ENCODE measurements around the gene PARD3. TPM values are rescaled to one million over a fixed set of nuclear protein-coding genes. Genes with fewer than 3 reads are reported as not detected.
A peak's percentile ranks its signal among the peaks of the same experiment; 100 is the strongest.

PARD3 gene
- total and polyA plus RNA-seq, 7 experiments from 2014 or later: 0.19 to 1.2 (median 0.43) TPM

- Histone ChIP-seq H3K27ac (ENCODE audit: low read depth, low read length) (no peak overlapping the region), H3K36me3 (ENCODE audit: control insufficient read depth in 2 of 3, insufficient read depth in 3 of 3, low read length in 3 of 3) (no peaks in the 10 kb centered on the region), H3K4me3 (ENCODE audit: low read length) (no peak overlapping the region), H3K9me3 (ENCODE audit: control insufficient read depth in 2 of 3, low read length in 3 of 3) (no peaks in the 10 kb centered on the region), H3K27me3 (ENCODE audit: control insufficient read depth in 2 of 2, insufficient read depth in 2 of 2, low read length in 2 of 2) (no peaks in the 10 kb centered on the region), H3K4me1 (ENCODE audit: control insufficient read depth in 2 of 2, insufficient read depth in 2 of 2, low read length in 2 of 2) (no peaks in the 10 kb centered on the region)
- ATAC-seq (no peak), DNase-seq (no peak)
- Mint-ChIP-seq H3K27me3 (peaks cover 0 to 4% (median 0%) of the 10 kb centered on the region in 5 donors), H3K4me1 (peaks cover 0 to 10% (median 7%) of the 10 kb centered on the region in 7 donors), H3K36me3 (peaks cover 0 to under 1% (median 0%) of the 10 kb centered on the region in 5 donors), H3K9me3 (peaks cover 0 to 4% (median 0%) of the 10 kb centered on the region in 11 donors), H3K4me3 (no peak overlapping the region), H3K27ac (no peak overlapping the region)
- ChIA-PET CTCF (no interaction called here), POLR2A (no interaction called here)
- intact Hi-C loops (cut with micrococcal nuclease): no loop called here
Observed at GRCh38 chr10:34343764-34344163, 471.3 kb downstream of the PARD3 start.

GRCh38 chr10:34341473-34341872 lies 473.6 kb downstream of the PARD3 start:
- no peaks in the 10 kb centered on the region for H3K27me3 ChIP-seq (ENCODE audit: control insufficient read depth in 2 of 2, insufficient read depth in 2 of 2, low read length in 2 of 2)
- no peak overlapping the region for H3K27ac Mint-ChIP-seq
- POLR2A ChIA-PET: no interaction called here
- peaks cover 0 to 4% (median 0%) of the 10 kb centered on the region in 5 donors for H3K27me3 Mint-ChIP-seq
- H3K4me3 ChIP-seq (ENCODE audit: low read length): no peak overlapping the region
- H3K4me1 ChIP-seq (ENCODE audit: control insufficient read depth in 2 of 2, insufficient read depth in 2 of 2, low read length in 2 of 2): no peaks in the 10 kb centered on the region
- H3K36me3 Mint-ChIP-seq: no peaks in the 10 kb centered on the region
- no peaks in the 10 kb centered on the region for H3K9me3 Mint-ChIP-seq
- intact Hi-C loops (cut with micrococcal nuclease): no loop called here
- DNase-seq (no peak), ATAC-seq (no peak)
- no peak overlapping the region for H3K4me3 Mint-ChIP-seq
- no peaks in the 10 kb centered on the region for H3K9me3 ChIP-seq (ENCODE audit: control insufficient read depth in 2 of 3, low read length in 3 of 3)
- no peaks in the 10 kb centered on the region for H3K36me3 ChIP-seq (ENCODE audit: control insufficient read depth in 2 of 3, insufficient read depth in 3 of 3, low read length in 3 of 3)
- no peak overlapping the region for H3K27ac ChIP-seq (ENCODE audit: low read depth, low read length)
- CTCF ChIA-PET: no interaction called here
- H3K4me1 Mint-ChIP-seq: peaks cover 0 to 10% (median 7%) of the 10 kb centered on the region in 7 donors

GRCh38 chr10:34340934-34341333 lies 474.2 kb downstream of the PARD3 start:
- no peaks in the 10 kb centered on the region for H3K9me3 ChIP-seq (ENCODE audit: control insufficient read depth in 2 of 3, low read length in 3 of 3)
- ATAC-seq: no peak
- CTCF ChIA-PET: no interaction called here

GRCh38 chr10:34339816-34340553 lies 475.1 kb downstream of the PARD3 start:
- Mint-ChIP-seq H3K9me3 (no peaks in the 10 kb centered on the region), H3K36me3 (no peaks in the 10 kb centered on the region), H3K4me1 (peaks cover 0 to 10% (median 7%) of the 10 kb centered on the region in 7 donors), H3K27me3 (peaks cover 0 to 4% (median 0%) of the 10 kb centered on the region in 5 donors), H3K4me3 (no peak overlapping the region), H3K27ac (no peak overlapping the region)
- Histone ChIP-seq H3K36me3 (ENCODE audit: control insufficient read depth in 2 of 3, insufficient read depth in 3 of 3, low read length in 3 of 3) (no peaks in the 10 kb centered on the region), H3K4me3 (ENCODE audit: low read length) (no peak overlapping the region), H3K27me3 (ENCODE audit: control insufficient read depth in 2 of 2, insufficient read depth in 2 of 2, low read length in 2 of 2) (no peaks in the 10 kb centered on the region), H3K9me3 (ENCODE audit: control insufficient read depth in 2 of 3, low read length in 3 of 3) (no peaks in the 10 kb centered on the region), H3K27ac (ENCODE audit: low read depth, low read length) (no peak overlapping the region), H3K4me1 (ENCODE audit: control insufficient read depth in 2 of 2, insufficient read depth in 2 of 2, low read length in 2 of 2) (no peaks in the 10 kb centered on the region)
- DNase-seq (no peak), ATAC-seq (no peak)
- ChIA-PET CTCF (no interaction called here), POLR2A (no interaction called here)
- intact Hi-C loops (cut with micrococcal nuclease): no loop called here

More at GRCh38 chr10:34340934-34341333, 474.2 kb downstream of the PARD3 start:
- Histone ChIP-seq H3K4me1 (ENCODE audit: control insufficient read depth in 2 of 2, insufficient read depth in 2 of 2, low read length in 2 of 2) (no peaks in the 10 kb centered on the region), H3K27ac (ENCODE audit: low read depth, low read length) (no peak overlapping the region), H3K27me3 (ENCODE audit: control insufficient read depth in 2 of 2, insufficient read depth in 2 of 2, low read length in 2 of 2) (no peaks in the 10 kb centered on the region), H3K36me3 (ENCODE audit: control insufficient read depth in 2 of 3, insufficient read depth in 3 of 3, low read length in 3 of 3) (no peaks in the 10 kb centered on the region), H3K4me3 (ENCODE audit: low read length) (no peak overlapping the region)
- Mint-ChIP-seq H3K4me1 (peaks cover 0 to 10% (median 7%) of the 10 kb centered on the region in 7 donors), H3K36me3 (no peaks in the 10 kb centered on the region), H3K27ac (no peak overlapping the region), H3K27me3 (peaks cover 0 to 4% (median 0%) of the 10 kb centered on the region in 5 donors), H3K4me3 (peak overlapping the region in 1 of 10 donors; percentile 45), H3K9me3 (no peaks in the 10 kb centered on the region)
- intact Hi-C loops (cut with micrococcal nuclease): no loop called here
- no peak for DNase-seq
- POLR2A ChIA-PET: no interaction called here

- no peak for ATAC-seq
- Histone ChIP-seq H3K4me1 (ENCODE audit: control insufficient read depth in 2 of 2, insufficient read depth in 2 of 2, low read length in 2 of 2) (no peaks in the 10 kb centered on the region), H3K27me3 (ENCODE audit: control insufficient read depth in 2 of 2, insufficient read depth in 2 of 2, low read length in 2 of 2) (no peaks in the 10 kb centered on the region), H3K4me3 (ENCODE audit: low read length) (no peak overlapping the region), H3K36me3 (ENCODE audit: control insufficient read depth in 2 of 3, insufficient read depth in 3 of 3, low read length in 3 of 3) (no peaks in the 10 kb centered on the region), H3K9me3 (ENCODE audit: control insufficient read depth in 2 of 3, low read length in 3 of 3) (no peaks in the 10 kb centered on the region), H3K27ac (ENCODE audit: low read depth, low read length) (no peak overlapping the region)
- no peaks in the 10 kb centered on the region for H3K9me3 Mint-ChIP-seq
- no peak for DNase-seq
- H3K27me3 Mint-ChIP-seq: peaks cover 0 to 4% (median 0%) of the 10 kb centered on the region in 5 donors
- H3K36me3 Mint-ChIP-seq: no peaks in the 10 kb centered on the region
- no peak overlapping the region for H3K27ac Mint-ChIP-seq
- POLR2A ChIA-PET: no interaction called here
- peaks cover 0 to 10% (median 7%) of the 10 kb centered on the region in 7 donors for H3K4me1 Mint-ChIP-seq
- intact Hi-C loops (cut with micrococcal nuclease): no loop called here
- H3K4me3 Mint-ChIP-seq: no peak overlapping the region
- CTCF ChIA-PET: no interaction called here
Observed at GRCh38 chr10:34337917-34338316, 477.2 kb downstream of the PARD3 start.

GRCh38 chr10:34335960-34336690 lies 479.0 kb downstream of the PARD3 start:
- intact Hi-C loops (cut with micrococcal nuclease): no loop called here
- H3K27ac Mint-ChIP-seq: no peak overlapping the region
- DNase-seq (no peak), ATAC-seq (no peak)
- POLR2A ChIA-PET: no interaction called here
- H3K27me3 Mint-ChIP-seq: peaks cover 0 to 5% (median 0%) of the 10 kb centered on the region in 5 donors
- Histone ChIP-seq H3K27me3 (ENCODE audit: control insufficient read depth in 2 of 2, insufficient read depth in 2 of 2, low read length in 2 of 2) (no peaks in the 10 kb centered on the region), H3K9me3 (ENCODE audit: control insufficient read depth in 2 of 3, low read length in 3 of 3) (no peaks in the 10 kb centered on the region), H3K4me3 (ENCODE audit: low read length) (no peak overlapping the region), H3K36me3 (ENCODE audit: control insufficient read depth in 2 of 3, insufficient read depth in 3 of 3, low read length in 3 of 3) (no peaks in the 10 kb centered on the region), H3K27ac (ENCODE audit: low read depth, low read length) (no peak overlapping the region), H3K4me1 (ENCODE audit: control insufficient read depth in 2 of 2, insufficient read depth in 2 of 2, low read length in 2 of 2) (no peaks in the 10 kb centered on the region)
- CTCF ChIA-PET: no interaction called here
- peaks cover 0 to 10% (median 7%) of the 10 kb centered on the region in 7 donors for H3K4me1 Mint-ChIP-seq
- H3K9me3 Mint-ChIP-seq: no peaks in the 10 kb centered on the region
- no peak overlapping the region for H3K4me3 Mint-ChIP-seq
- no peaks in the 10 kb centered on the region for H3K36me3 Mint-ChIP-seq

All from naive thymus-derived CD4-positive, alpha-beta T cell (primary cell).